Head of caudate nucleus (tissue), 42 donors: ENCODE results near the gene CAD.

Experiments
- DNase-seq, 42 donors: peaks; one replicate each; pipeline versions ENCODE4 v3.0.0 to v3.0.0-alpha.2; 2020 to 2021; ENCODE audit warnings: mixed read lengths in 7 of 42
- intact Hi-C: fragments of 100-400 bp; cut with DNase I; formaldehyde crosslinking; loops from one replicate; pipeline ENCODE4 v1.15.0; 2022

Gene CAD

DNA sequence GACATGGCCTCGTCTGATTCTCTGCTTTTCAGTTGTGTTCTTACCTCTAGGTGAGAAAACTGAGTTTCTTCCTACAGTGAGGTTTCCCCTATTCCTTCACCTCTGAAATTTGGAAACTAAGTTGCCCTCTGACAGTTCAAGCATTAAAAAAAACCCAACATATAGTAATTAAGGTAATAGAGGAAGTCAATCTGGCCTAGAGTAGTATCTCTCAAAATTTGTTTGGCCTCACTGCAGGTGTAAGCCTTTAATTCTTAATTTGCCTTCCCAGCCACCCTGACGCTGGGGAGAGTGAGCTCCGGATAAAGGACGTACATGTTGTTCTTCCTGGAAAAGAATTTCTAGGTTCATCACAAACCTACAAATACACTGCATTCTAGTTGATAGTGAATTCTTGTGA, 1.4 kb downstream of the CAD start:
- DNase-seq: no peak
- intact Hi-C loops: loop anchor here (10.0 kb wide), 1 partner anchor 244 kb away; the partner anchor contains the start of gene MAPRE3

DNA sequence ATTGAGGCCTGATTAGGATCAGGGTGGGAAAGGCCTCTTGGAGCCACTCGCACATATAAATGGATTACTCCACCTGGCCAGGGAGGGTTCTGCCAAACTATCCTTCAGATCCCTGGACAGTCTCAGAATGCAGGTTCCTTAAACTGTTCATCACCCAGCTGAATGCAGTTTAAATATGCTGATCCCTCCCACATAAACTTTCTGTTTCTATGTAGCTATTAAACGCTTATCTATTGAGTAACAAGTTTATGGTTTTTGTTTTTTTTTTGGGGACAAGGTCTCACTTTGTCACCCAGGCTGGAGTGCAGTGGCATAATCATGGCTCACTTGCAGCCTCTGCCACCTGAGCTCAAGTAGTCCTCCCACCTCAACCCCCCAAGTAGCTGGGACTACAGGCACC, 1.9 kb downstream of the CAD start:
- no peak for DNase-seq

DNA sequence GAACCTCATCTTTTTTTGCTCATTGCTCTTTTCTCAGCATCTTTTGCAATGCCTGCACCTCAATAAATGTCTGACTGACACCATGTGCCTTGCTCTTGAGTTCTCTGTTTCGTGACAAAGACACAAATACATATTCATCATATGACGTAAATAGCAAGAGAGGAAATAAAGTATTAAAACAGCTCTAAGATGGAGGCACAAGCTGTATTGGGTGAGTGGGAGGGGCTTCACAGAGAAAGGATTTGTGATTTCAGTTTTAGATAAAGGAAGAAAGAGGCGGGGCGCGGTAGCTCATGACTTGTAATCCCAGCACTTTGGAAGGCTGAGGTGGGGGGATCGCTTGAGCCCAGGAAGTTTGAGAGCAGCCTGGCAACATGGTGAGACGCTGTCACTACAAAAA, 2.9 kb downstream of the CAD start:
- no peak for DNase-seq
- intact Hi-C loops: no loop called here

More for the DNA sequence above, 1.9 kb downstream of the CAD start:
- intact Hi-C loops: loop anchor here (10.0 kb wide), 1 partner anchor 244 kb away; the partner anchor contains the start of gene MAPRE3

DNA sequence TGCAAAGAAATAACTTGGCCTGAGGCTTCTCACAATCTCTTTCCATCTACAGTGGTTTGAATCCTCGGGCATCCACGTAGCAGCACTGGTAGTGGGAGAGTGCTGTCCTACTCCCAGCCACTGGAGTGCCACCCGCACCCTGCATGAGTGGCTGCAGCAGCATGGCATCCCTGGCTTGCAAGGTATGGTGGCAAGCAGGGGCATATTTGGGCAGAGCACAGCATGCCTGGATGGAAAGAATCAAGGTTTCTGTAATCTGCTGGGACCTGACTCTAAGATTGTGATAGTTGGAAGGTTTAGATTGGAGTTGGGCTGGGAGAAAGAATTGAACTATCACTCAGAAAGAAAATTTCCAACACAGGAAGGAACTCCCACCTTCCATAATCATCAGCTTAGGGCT, 4.0 kb downstream of the CAD start:
- intact Hi-C loops: no loop called here
- no peak for DNase-seq

DNA sequence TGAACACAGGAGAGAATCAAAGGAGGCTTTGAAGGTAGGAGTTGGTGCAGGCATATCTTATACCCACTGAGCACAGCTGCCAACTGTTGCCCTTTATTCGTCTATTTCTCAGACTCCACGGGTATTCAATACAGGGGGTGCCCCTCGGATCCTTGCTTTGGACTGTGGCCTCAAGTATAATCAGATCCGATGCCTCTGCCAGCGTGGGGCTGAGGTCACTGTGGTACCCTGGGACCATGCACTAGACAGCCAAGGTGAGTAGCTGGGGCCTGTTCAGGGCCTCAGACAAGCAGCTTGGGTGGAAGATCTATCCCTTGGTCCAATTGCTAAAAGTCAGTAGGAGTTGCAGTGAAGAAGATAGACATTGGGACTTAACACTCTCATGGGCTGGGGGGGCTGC, 5.2 kb downstream of the CAD start:
- intact Hi-C loops: no loop called here
- no peak for DNase-seq

DNA sequence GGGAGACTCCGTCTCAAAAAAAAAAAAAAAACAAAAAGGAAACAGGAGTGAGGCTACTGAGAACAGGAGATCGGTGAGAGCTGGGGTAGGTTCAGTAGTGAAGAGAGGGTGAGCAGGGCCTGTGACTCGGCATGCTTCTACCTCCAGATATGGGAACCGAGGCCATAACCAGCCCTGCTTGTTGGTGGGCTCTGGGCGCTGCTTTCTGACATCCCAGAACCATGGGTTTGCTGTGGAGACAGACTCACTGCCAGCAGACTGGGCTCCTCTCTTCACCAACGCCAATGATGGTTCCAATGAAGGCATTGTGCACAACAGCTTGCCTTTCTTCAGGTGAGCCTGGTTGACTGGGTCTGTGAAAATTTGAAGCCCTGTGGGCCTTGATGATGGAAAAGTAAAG, 6.2 kb downstream of the CAD start:
- DNase-seq: no peak
- intact Hi-C loops: no loop called here

DNA sequence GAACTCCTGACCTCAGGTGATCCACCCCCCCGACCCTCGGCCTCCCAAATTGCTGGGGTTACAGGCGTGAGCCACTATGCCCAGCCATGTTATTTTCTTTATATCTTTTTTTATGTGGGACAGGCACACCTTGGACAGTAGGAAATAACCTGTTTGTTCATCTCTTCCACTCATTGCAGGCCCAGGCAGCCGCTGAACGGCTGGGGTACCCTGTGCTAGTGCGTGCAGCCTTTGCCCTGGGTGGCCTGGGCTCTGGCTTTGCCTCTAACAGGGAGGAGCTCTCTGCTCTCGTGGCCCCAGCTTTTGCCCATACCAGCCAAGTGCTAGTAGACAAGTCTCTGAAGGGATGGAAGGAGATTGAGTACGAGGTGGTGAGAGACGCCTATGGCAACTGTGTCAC, 8.4 kb downstream of the CAD start:
- no peak for DNase-seq
- intact Hi-C loops: no loop called here

DNA sequence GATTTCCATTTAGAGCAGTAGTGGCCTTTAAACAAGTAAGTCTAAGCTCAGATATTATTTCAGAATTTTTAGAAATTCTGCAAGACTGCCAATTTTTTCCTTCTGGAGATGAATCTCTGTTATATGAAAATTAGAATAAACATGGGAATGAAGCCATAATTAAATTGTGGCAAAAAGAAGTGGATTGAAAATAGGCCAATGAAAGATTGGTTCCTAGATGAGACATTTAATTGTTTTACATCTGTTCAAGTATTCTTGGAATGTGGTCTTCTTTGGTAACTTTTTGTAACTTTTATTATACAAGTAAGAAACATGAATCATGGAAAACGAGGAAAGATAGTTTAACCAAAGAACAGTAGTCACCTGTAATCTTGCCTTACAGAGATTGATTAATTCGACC, 10.3 kb downstream of the CAD start:
- DNase-seq: no peak
- intact Hi-C loops: no loop called here

DNA sequence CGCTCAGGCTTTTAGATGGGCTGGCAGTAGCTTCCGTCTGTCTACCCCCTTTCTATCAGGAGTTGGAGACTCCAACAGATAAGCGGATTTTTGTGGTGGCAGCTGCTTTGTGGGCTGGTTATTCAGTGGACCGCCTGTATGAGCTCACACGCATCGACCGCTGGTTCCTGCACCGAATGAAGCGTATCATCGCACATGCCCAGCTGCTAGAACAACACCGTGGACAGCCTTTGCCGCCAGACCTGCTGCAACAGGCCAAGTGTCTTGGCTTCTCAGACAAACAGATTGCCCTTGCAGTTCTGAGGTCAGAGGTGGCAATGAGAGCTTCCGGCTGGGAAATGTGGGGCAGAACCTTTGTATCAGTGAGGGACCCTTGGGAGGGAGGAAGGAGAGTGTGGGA, 14.8 kb downstream of the CAD start:
- intact Hi-C loops: no loop called here
- no peak for DNase-seq

DNA sequence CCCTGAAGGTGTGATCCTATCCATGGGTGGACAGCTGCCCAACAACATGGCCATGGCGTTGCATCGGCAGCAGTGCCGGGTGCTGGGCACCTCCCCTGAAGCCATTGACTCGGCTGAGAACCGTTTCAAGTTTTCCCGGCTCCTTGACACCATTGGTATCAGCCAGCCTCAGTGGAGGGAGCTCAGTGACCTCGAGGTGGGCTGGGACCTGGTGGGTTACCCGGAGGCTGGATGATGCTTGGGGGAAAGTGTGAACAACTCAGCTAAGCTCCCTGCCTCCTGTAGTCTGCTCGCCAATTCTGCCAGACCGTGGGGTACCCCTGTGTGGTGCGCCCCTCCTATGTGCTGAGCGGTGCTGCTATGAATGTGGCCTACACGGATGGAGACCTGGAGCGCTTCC, 16.2 kb downstream of the CAD start:
- no peak for DNase-seq

DNA sequence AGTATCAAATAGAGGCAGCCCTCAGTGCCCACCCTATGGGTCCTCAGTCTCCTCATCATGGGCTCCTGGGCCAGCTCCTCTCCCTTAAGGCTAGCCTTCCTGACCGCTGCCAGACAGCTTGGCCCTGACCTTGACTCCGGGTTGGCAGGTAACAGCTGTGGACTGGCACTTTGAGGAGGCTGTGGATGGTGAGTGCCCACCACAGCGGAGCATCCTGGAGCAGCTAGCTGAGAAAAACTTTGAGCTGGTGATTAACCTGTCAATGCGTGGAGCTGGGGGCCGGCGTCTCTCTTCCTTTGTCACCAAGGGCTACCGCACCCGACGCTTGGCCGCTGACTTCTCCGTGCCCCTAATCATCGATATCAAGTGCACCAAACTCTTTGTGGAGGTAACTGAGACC, 19.0 kb downstream of the CAD start:
- intact Hi-C loops: no loop called here
- no peak for DNase-seq

More for the DNA sequence above, 16.2 kb downstream of the CAD start:
- intact Hi-C loops: no loop called here

DNA sequence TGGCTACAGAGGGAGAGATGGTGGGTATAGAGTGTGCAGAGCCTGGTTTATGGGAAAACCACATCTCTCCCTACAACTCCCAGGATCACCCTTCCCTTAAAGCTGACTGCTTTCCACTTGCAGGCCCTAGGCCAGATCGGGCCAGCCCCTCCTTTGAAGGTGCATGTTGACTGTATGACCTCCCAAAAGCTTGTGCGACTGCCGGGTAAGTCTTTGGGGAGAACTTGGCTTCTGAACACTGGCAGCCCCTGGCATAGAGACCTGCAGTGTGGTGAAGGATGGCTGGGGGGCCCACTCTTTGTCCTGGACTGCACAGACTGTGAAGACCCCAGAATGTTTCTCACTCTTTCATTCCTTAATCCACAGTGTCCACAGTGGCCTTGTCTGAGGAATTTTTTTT, 19.5 kb downstream of the CAD start:
- DNase-seq: no peak
- intact Hi-C loops: no loop called here

DNA sequence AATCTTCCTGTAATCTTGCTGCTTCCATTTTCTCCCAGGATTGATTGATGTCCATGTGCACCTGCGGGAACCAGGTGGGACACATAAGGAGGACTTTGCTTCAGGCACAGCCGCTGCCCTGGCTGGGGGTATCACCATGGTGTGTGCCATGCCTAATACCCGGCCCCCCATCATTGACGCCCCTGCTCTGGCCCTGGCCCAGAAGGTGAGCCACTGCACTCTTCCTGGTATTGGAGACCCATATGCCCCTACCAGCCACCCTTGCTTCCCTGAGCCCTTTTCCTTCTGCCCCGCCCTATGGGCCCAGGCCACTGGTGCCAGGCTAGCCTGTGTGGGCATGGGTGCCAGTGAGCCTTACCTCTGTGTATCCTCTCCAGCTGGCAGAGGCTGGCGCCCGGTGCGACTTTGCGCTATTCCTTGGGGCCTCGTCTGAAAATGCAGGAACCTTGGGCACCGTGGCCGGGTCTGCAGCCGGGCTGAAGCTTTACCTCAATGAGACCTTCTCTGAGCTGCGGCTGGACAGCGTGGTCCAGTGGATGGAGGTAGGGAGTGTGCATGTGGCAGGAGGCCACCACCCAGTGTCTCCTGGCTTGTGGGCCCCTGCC, 20.3 kb downstream of the CAD start:
- DNase-seq: no peak
- intact Hi-C loops: no loop called here

DNA sequence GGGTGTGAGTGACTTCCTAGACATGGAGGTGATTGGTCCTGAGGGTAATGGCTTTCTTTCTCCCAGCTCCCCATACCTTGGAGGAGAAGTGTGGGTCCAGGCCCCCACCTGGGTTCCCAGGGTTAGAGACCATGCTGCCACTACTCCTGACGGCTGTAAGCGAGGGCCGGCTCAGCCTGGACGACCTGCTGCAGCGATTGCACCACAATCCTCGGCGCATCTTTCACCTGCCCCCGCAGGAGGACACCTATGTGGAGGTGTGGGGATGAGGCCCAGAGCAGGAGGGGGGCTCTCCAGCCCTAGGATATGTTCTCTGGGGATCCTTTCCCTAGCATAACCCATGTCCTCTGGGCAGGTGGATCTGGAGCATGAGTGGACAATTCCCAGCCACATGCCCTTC, 21.8 kb downstream of the CAD start:
- no peak for DNase-seq
- intact Hi-C loops: no loop called here

DNA sequence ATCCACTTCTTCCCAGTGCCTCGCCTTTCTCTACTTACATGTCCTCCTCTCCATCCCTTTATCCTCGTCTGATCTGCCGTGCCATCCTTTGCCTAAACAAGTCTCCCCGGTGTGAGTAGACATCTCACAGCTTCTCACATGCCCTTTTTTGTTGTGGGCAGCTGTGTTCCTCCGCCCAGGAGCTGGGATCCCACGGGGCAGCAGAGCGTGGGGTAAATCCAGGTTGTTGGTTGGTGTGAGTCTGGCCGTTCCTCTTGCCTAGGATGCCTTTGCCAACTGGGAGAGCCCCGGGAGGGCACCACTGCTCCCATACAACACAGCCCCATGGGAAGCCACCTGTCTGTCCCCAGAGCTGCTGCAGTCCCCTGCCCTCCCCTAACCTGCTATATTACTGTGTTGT, 23.2 kb downstream of the CAD start:
- DNase-seq: no peak
- intact Hi-C loops: no loop called here

DNA sequence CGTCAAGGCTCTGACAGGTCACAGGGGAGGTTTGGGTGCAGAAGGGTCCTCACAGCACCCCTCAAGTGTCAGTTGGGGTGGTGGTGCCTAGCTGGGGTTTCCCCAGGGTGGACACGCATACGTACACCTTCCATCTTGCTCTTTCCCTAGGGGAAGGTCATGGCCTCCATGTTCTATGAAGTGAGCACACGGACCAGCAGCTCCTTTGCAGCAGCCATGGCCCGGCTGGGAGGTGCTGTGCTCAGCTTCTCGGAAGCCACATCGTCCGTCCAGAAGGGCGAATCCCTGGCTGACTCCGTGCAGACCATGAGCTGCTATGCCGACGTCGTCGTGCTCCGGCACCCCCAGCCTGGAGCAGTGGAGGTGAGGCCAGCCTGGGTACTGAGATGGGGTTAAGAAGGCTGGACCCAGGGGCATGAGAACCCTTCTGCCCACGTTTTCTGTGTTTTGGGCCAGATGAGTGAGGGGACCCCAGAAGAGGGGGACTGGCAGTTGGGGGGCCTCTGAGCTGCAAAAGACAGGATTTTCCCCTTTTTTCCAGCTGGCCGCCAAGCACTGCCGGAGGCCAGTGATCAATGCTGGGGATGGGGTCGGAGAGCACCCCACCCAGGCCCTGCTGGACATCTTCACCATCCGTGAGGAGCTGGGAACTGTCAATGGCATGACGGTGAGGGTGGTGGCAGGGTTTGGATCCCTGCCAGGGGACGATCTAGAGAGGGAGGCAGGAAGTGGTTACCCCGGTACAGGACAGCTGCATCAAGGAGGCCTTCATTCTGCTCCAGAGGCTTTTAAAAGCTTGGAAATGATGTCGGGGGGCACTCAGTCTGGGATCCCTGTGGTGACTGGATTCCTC, 24.8 kb downstream of the CAD start:
- intact Hi-C loops: no loop called here
- no peak for DNase-seq

DNA sequence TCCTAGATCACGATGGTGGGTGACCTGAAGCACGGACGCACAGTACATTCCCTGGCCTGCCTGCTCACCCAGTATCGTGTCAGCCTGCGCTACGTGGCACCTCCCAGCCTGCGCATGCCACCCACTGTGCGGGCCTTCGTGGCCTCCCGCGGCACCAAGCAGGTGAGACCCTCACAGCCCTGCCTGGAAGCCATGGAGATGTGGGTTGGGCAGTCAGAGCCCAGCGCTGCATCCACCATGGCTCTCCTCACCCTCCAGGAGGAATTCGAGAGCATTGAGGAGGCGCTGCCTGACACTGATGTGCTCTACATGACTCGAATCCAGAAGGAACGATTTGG, 25.4 kb downstream of the CAD start:
- no peak for DNase-seq
- intact Hi-C loops: no loop called here

DNA sequence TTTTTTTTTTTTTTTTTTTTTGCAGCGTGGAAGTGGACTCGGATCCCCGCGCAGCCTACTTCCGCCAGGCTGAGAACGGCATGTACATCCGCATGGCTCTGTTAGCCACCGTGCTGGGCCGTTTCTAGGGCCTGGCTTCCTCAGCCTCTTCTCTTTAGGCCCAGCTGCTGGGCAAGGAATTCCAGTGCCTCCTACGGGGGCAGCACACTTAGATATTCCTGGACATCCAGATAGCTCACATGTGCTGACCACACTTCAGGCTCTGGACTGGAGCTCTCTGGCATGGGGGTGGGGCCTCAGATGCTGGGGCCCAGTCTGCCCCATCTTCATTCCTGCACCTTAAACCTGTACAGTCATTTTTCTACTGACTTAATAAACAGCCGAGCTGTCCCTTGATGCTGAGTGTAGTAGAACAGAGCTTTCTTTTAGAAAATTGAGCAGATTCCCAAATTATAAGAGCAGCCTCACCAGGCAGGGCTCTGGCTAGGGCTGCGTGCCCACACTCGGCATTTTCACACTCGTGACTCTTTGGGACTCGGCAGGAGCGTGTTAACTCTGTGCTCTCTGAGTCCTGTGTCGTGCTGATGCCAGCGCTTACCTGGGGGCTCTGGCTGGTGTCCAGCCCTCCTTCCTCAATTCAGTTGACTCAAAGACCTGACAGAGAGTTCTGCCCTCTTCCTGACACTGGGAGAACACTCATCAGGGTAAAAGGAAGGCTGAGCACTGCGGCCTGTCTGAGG, 26.4 kb downstream of the CAD start:
- DNase-seq: no peak
- intact Hi-C loops: no loop called here

DNA sequence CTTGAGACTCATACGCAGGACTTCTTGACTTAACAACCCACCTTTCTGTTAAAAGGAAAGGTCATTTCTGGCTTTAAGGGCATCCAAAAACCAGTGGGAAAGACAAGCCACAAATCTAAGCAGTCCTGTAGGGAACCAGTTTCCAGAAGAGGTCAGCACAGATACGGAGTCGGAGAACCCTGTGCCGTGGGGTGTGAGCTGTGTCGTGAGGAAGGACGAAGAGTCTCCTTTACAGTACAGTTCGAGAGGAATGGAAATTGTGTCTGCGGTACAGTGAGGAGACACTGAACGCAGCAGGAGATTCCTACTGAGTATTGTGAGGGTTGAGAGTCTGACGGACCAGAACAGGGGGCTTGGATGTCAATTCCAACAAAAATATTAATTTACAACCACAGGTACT, 27.9 kb downstream of the CAD start:
- intact Hi-C loops: no loop called here
- DNase-seq: no peak

DNA sequence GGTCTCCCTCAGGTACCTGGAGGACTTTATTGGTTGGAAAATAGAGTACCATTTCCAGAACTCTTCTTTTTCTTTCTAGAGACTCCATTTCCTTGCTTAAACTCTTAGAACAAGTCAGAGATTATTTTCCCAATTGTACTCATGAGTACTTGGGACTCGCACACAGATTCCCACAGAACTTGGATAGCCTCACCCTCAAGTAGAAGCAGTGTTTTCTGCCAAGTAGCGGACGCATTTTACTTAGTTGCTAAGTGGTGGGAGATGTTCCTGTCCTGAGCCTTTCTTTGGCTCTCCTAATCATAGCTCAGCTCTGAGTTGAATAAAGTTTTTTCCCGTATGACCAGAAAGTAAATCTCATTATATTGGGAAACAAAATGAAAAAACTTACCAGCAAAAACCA, 28.5 kb downstream of the CAD start:
- no peak for DNase-seq
- intact Hi-C loops: no loop called here

DNA sequence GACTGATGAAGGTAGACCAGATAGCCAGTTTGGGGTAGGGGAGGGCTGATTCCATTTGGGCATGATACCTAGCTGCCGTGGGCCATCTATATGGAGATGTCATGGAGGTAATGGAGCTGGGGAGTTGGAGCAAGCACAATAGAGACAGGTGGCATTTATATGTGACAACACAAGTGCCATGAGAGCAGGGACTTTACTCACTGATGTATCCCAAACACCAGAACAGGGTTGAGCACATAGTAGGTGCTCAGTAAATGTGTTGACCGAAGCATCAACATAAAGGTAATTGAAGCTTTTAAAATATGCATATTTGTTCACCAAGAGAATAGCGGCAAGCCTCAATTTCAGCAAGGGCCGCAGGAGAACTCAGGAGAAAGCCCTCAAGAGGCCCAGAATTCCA, 30.7 kb downstream of the CAD start:
- no peak for DNase-seq
- intact Hi-C loops: no loop called here
